Measurements from ENCODE around the gene GPATCH11. TPM values are rescaled to one million over a fixed set of nuclear protein-coding genes. Genes with fewer than 3 reads are reported as not detected.

The GPATCH11 gene
- total RNA-seq: 6.0 TPM
- long read RNA-seq, transcript GPATCH11-202 (9 exons, 3,906 nt): major isoform, 5 of 8 reads
- long read RNA-seq, partial matches to known transcripts: 2 of 8 reads
- long read RNA-seq, other reads (novel, unspliced or antisense): 1 of 8 reads

- DNase-seq (peak; percentile 96), ATAC-seq (peak; percentile 99)
- intact Hi-C loops (cut with micrococcal nuclease): no loop called here
Observed at GRCh38 chr2:37083873-37084794, at the start of gene GPATCH11, which contains the start of gene HEATR5B. Gene GPATCH11 (plus strand): TSS chr2:37084518. CDS start chr2:37088382, 3,864 bp downstream. Gene HEATR5B (minus strand): TSS chr2:37084372. CDS start chr2:37083414, 958 bp downstream.

DNA sequence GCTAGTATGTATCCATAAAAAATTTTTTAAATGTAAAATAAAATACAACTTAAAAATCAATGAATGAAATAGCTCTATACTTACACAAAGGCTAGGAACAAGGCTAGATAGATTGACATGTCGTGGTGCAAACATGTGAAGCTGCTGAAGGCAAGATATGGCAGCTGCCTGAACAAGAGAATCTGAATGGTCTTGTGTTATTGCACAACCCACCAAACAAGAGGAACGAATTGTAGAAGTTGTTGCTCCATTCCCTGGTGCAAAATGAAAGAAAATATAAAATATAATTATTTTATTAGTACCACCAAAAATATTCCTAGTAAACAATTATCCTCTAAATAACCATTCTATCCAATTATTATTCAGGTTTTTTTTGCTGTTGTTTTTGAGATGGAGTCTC lies 46.5 kb upstream of the GPATCH11 start:
- intact Hi-C loops (cut with micrococcal nuclease): no loop called here
- DNase-seq (no peak), ATAC-seq (no peak)

DNA sequence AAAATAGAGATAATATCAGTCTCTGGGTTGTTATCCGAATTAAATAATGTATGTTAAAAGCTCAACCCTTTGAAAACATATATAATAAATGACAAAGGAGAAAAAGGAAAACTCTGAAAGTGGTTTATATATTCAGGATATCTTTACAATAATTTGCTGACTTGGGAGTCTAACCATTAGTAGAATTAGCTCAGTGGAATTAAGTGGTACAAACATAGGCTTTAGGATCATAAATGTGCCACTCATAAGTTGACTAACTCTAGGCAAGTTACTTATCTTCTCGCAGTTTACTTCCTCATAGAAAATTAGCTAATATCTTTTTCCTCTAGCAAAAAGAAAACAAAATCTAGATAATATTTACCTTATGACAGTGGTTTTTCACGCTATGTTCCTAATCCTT lies 44.7 kb upstream of the GPATCH11 start:
- intact Hi-C loops (cut with micrococcal nuclease): no loop called here
- no peak for DNase-seq
- ATAC-seq: no peak

DNA sequence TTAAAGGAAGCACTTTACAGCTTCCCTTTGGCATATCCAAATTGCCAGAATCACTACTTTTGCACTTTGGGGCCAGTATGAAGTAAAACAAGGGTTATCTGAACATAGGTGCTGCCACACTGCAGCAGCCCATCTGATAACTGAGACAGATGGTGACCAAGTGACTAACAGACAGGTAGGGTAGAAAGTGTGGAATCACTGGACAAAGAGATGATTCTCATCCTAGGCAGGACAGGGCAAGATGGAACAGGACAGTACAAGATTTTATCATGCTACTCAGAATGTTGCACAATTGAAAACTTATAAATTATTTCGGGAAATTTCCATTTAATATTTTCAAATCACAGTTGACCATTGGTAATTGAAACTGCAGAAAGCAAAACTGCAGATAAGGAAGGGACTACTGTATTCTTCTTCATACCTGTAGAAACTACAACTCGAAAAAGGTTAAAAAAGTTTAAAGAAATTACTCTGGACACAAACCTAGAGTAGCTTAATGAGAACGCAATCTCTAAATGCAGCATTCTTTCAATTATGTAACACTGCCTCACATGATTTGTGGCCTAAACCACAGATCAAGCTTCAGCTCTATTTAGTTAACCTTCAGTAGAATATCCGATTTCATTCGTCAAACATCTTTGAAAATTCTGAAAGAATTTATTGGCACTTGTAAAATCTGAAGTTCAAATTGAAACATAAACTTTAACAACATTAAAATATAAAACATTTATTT lies 31.6 kb upstream of the GPATCH11 start:
- ATAC-seq (no peak), DNase-seq (no peak)
- intact Hi-C loops (cut with micrococcal nuclease): no loop called here

DNA sequence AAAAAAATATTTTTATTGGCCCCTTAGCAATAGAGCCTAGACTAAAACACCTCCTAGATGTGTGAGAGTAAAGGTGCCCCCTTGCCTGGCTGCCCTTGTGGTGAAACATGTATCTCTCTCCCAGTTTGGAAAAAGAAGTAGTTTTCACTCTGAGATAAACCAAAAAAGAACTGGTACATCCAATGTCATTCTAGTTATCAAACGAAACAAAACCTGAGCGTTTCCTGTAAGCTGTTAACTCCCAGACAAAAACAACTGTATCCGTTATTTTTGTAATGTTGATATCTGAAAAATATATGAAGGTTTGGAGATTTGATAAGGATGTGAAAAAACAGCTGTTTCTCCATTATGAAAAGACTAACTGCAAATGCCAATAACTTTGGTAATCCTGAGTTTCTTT lies 24.5 kb upstream of the GPATCH11 start:
- no peak for ATAC-seq
- no peak for DNase-seq
- intact Hi-C loops (cut with micrococcal nuclease): no loop called here

- intact Hi-C loops (cut with micrococcal nuclease): no loop called here
- ATAC-seq: no peak
- DNase-seq: no peak
Observed at GRCh38 chr2:37060446-37060845, 23.9 kb upstream of the GPATCH11 start.

- no peak for ATAC-seq
- intact Hi-C loops (cut with micrococcal nuclease): no loop called here
Observed at GRCh38 chr2:37061013-37061711, 23.2 kb upstream of the GPATCH11 start.

GRCh38 chr2:37061776-37062175 lies 22.5 kb upstream of the GPATCH11 start:
- no peak for DNase-seq
- intact Hi-C loops (cut with micrococcal nuclease): no loop called here
- ATAC-seq: peak; percentile 78

More at GRCh38 chr2:37061013-37061711, 23.2 kb upstream of the GPATCH11 start:
- no peak for DNase-seq

- ATAC-seq: no peak
- intact Hi-C loops (cut with micrococcal nuclease): no loop called here
- no peak for DNase-seq
Observed at GRCh38 chr2:37068686-37069085, 15.6 kb upstream of the GPATCH11 start.

DNA sequence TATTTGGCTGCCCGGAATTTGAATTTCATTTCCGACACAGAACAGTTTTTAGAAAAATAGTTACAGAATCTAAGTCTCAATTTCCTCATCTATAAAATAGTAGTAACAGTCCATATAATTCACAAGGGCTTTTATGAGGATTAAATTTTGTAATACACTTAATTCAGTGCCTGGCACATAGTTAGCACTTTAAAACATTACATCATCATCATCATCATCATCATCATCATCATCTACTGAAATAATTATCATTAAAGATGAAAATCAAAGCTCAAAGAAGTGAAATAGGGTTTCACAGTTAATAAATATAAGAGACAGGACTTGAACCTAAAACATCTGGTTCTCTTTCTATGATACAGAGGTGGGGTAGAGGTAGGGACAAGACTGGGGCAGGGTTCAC lies 13.4 kb upstream of the GPATCH11 start:
- DNase-seq (no peak), ATAC-seq (no peak)
- intact Hi-C loops (cut with micrococcal nuclease): no loop called here

GRCh38 chr2:37080266-37080665 lies 4.1 kb upstream of the GPATCH11 start:
- ATAC-seq (no peak), DNase-seq (no peak)
- intact Hi-C loops (cut with micrococcal nuclease): no loop called here

GRCh38 chr2:37080689-37081088 lies 3.6 kb upstream of the GPATCH11 start:
- intact Hi-C loops (cut with micrococcal nuclease): no loop called here
- no peak for ATAC-seq
- DNase-seq: no peak

DNA sequence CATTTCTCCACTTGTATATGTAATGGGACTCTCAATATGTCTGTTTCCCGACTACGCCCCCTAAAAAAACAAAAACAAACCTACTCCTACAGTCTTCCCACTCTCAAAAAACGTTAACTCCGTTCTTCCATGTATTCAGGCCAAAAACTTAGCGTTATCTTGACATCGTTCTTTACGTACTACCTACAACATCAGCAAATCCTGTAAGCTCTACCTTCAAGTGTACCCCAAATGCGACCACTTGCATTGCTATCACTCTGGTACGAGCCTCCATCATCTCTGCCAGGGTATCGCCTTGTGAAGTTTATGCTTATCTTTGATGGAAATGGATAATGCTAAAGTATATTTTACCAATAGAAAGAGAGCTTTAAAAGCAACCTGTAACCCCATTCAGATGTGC lies 479 bp downstream of the GPATCH11 start:
- ATAC-seq: no peak
- DNase-seq: no peak
- intact Hi-C loops (cut with micrococcal nuclease): no loop called here

DNA sequence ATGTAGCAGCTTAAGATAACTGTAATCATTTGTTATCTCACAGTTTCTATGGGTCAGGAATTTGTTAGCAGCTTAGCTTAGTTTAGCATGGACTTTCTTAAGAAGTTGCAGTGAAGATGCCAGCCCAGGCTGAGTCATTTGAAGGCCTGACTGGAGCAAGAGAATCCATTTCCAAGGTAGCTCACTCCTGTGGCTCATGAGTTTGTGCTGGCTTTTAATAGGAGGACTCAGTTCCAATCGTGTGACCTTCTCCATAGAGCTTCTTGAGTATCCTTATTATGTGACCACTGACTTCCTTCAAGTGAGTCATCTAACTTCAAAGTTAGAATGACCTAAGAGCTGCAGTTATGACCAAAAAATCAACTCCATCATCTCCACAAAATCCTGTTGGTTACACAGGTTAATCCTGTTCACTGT lies 1.4 kb downstream of the GPATCH11 start:
- DNase-seq: no peak
- ATAC-seq: no peak
- intact Hi-C loops (cut with micrococcal nuclease): no loop called here

GRCh38 chr2:37090019-37090477 lies 5.7 kb downstream of the GPATCH11 start:
- intact Hi-C loops (cut with micrococcal nuclease): no loop called here
- ATAC-seq (no peak), DNase-seq (no peak)

GRCh38 chr2:37091873-37092272 lies 7.6 kb downstream of the GPATCH11 start:
- DNase-seq (no peak), ATAC-seq (no peak)
- intact Hi-C loops (cut with micrococcal nuclease): no loop called here

DNA sequence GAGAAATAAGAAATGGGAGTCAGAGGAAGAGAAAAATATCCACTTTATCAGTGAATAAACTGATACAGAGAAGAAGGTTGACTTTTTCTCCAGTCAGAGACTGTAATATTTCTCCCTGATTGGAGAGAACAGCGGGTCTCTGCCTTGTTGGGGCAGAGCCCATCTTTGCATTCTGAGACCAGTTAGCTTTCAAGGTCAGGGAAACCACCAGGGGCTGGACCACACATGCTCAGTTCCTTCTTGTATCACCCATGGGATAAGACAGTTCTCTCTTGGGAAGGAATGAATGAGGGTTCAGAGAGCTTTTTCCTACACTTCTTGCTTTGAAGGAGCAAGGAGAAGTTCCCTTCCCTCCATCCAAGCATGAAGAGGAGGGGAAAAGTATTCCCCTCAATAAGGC lies 12.2 kb downstream of the GPATCH11 start:
- DNase-seq (no peak), ATAC-seq (no peak)
- intact Hi-C loops (cut with micrococcal nuclease): no loop called here

DNA sequence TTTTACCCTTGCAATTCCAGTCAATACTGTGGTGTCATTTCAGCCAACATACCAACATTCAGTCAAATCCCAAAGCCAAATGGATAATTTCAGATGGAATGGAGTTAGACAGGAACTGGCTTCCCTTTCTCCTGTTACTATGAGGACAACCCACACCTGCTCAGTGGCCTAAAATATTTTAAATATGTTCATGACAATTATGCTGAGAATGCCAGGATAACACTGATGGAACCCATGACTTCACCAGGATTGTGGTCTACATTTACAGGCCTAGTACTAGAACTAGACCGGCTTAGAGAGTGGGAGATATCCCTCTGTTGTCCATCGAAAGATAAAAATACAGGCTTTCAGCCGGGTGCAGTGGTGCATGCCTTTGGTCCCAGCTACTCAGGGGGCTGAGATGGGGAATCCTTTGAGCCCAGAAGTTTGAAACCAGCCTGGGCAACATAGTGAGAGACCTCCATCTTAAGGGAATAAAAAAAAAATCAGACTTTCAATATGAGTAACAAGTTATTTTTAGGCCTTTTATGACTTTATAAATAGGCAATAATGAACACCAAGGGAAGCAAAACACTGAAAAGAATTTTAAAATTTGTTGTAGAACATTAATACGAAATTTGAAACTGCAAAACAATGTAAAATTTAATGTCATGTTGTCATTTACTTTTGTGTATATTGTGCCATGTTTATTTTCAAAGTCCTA lies 14.2 kb downstream of the GPATCH11 start:
- no peak for ATAC-seq
- no peak for DNase-seq
- intact Hi-C loops (cut with micrococcal nuclease): no loop called here

GRCh38 chr2:37100054-37100453 lies 15.7 kb downstream of the GPATCH11 start:
- ATAC-seq (no peak), DNase-seq (no peak)
- intact Hi-C loops (cut with micrococcal nuclease): no loop called here
